ENCODE data around the gene CST2.
A peak's percentile ranks its signal among the peaks of the same experiment; 100 is the strongest.
"Not testable (repeated sequence)": the region's sequence is repeated elsewhere in the genome, so short reads cannot be mapped to it uniquely, and the experiment has no call there.

The CST2 gene

GRCh38 chr20:23799216-23799847 is 27.2 kb downstream of the CST2 start:
- H3K9ac ChIP-seq (ENCODE audit: low read length); H3K4me1 ChIP-seq (ENCODE audit: control insufficient read depth, insufficient read depth, low read length); H3K4me3 ChIP-seq (ENCODE audit: low read length); H3K9me3 ChIP-seq (ENCODE audit: control insufficient read depth, low read length); H3K36me3 ChIP-seq (ENCODE audit: control insufficient read depth, insufficient read depth, low read length, severe bottlenecking): not testable (repeated sequence)
- H3K27me3 ChIP-seq (replicated peaks; ENCODE audit: control insufficient read depth, insufficient read depth, low read length): peaks cover 29% of the 10 kb centered on the region
- peak; percentile 41 for DNase-seq (ENCODE audit: low read depth)

GRCh38 chr20:23795526-23795925 is 31.0 kb downstream of the CST2 start:
- Histone ChIP-seq H3K9me3 (ENCODE audit: control insufficient read depth, low read length) (no peaks in the 10 kb centered on the region), H3K4me3 (ENCODE audit: low read length) (no peak overlapping the region), H3K4me1 (ENCODE audit: control insufficient read depth, insufficient read depth, low read length) (no peaks in the 10 kb centered on the region), H3K36me3 (ENCODE audit: control insufficient read depth, insufficient read depth, low read length, severe bottlenecking) (no peaks in the 10 kb centered on the region), H3K27me3 (replicated peaks; ENCODE audit: control insufficient read depth, insufficient read depth, low read length) (peaks cover 35% of the 10 kb centered on the region), H3K9ac (ENCODE audit: low read length) (no peak overlapping the region)
- no peak for DNase-seq (ENCODE audit: low read depth)

GRCh38 chr20:23794841-23795240 is 31.7 kb downstream of the CST2 start:
- H3K4me3 ChIP-seq (ENCODE audit: low read length): no peak overlapping the region
- H3K9ac ChIP-seq (ENCODE audit: low read length): no peak overlapping the region
- H3K27me3 ChIP-seq (replicated peaks; ENCODE audit: control insufficient read depth, insufficient read depth, low read length): peaks cover 35% of the 10 kb centered on the region
- no peaks in the 10 kb centered on the region for H3K4me1 ChIP-seq (ENCODE audit: control insufficient read depth, insufficient read depth, low read length)
- H3K9me3 ChIP-seq (ENCODE audit: control insufficient read depth, low read length): no peaks in the 10 kb centered on the region
- DNase-seq (ENCODE audit: low read depth): no peak
- no peaks in the 10 kb centered on the region for H3K36me3 ChIP-seq (ENCODE audit: control insufficient read depth, insufficient read depth, low read length, severe bottlenecking)

GRCh38 chr20:23794065-23794464 is 32.5 kb downstream of the CST2 start:
- DNase-seq (ENCODE audit: low read depth): no peak

GRCh38 chr20:23783447-23783846 is 43.1 kb downstream of the CST2 start:
- Histone ChIP-seq H3K4me1 (ENCODE audit: control insufficient read depth, insufficient read depth, low read length) (peaks cover 6% of the 10 kb centered on the region), H3K9me3 (ENCODE audit: control insufficient read depth, low read length) (peaks cover 10% of the 10 kb centered on the region), H3K36me3 (ENCODE audit: control insufficient read depth, insufficient read depth, low read length, severe bottlenecking) (no peaks in the 10 kb centered on the region), H3K4me3 (ENCODE audit: low read length) (no peak overlapping the region), H3K9ac (ENCODE audit: low read length) (no peak overlapping the region), H3K27me3 (replicated peaks; ENCODE audit: control insufficient read depth, insufficient read depth, low read length) (peaks cover 46% of the 10 kb centered on the region)
- DNase-seq (ENCODE audit: low read depth): no peak

More at GRCh38 chr20:23794065-23794464, 32.5 kb downstream of the CST2 start:
- no peak overlapping the region for H3K9ac ChIP-seq (ENCODE audit: low read length)
- no peaks in the 10 kb centered on the region for H3K4me1 ChIP-seq (ENCODE audit: control insufficient read depth, insufficient read depth, low read length)
- H3K27me3 ChIP-seq (replicated peaks; ENCODE audit: control insufficient read depth, insufficient read depth, low read length): peaks cover 35% of the 10 kb centered on the region
- H3K4me3 ChIP-seq (ENCODE audit: low read length): no peak overlapping the region
- no peaks in the 10 kb centered on the region for H3K9me3 ChIP-seq (ENCODE audit: control insufficient read depth, low read length)
- H3K36me3 ChIP-seq (ENCODE audit: control insufficient read depth, insufficient read depth, low read length, severe bottlenecking): no peaks in the 10 kb centered on the region

- peak; percentile 42 for DNase-seq (ENCODE audit: low read depth)
- peaks cover 7% of the 10 kb centered on the region for H3K9me3 ChIP-seq (ENCODE audit: control insufficient read depth, low read length)
- no peak overlapping the region for H3K9ac ChIP-seq (ENCODE audit: low read length)
- H3K36me3 ChIP-seq (ENCODE audit: control insufficient read depth, insufficient read depth, low read length, severe bottlenecking): no peaks in the 10 kb centered on the region
- H3K4me3 ChIP-seq (ENCODE audit: low read length): no peak overlapping the region
- peaks cover 46% of the 10 kb centered on the region for H3K27me3 ChIP-seq (replicated peaks; ENCODE audit: control insufficient read depth, insufficient read depth, low read length)
- peaks cover 10% of the 10 kb centered on the region for H3K4me1 ChIP-seq (ENCODE audit: control insufficient read depth, insufficient read depth, low read length)
Measured at GRCh38 chr20:23782366-23782983, 44.1 kb downstream of the CST2 start.

- DNase-seq (ENCODE audit: low read depth): peak; percentile 60
- H3K9ac ChIP-seq (ENCODE audit: low read length); H3K9me3 ChIP-seq (ENCODE audit: control insufficient read depth, low read length); H3K36me3 ChIP-seq (ENCODE audit: control insufficient read depth, insufficient read depth, low read length, severe bottlenecking): not testable (repeated sequence)
- peak overlapping the region; percentile 6 for H3K4me3 ChIP-seq (ENCODE audit: low read length)
- peaks cover 18% of the 10 kb centered on the region for H3K4me1 ChIP-seq (ENCODE audit: control insufficient read depth, insufficient read depth, low read length)
- H3K27me3 ChIP-seq (replicated peaks; ENCODE audit: control insufficient read depth, insufficient read depth, low read length): peaks cover 47% of the 10 kb centered on the region
Measured at GRCh38 chr20:23778676-23779075, 47.9 kb downstream of the CST2 start.

GRCh38 chr20:23777380-23777779 is 49.1 kb downstream of the CST2 start:
- not testable (repeated sequence) for DNase-seq (ENCODE audit: low read depth); H3K9me3 ChIP-seq (ENCODE audit: control insufficient read depth, low read length); H3K4me3 ChIP-seq (ENCODE audit: low read length); H3K9ac ChIP-seq (ENCODE audit: low read length); H3K36me3 ChIP-seq (ENCODE audit: control insufficient read depth, insufficient read depth, low read length, severe bottlenecking)
- peaks cover 18% of the 10 kb centered on the region for H3K4me1 ChIP-seq (ENCODE audit: control insufficient read depth, insufficient read depth, low read length)
- H3K27me3 ChIP-seq (replicated peaks; ENCODE audit: control insufficient read depth, insufficient read depth, low read length): peaks cover 48% of the 10 kb centered on the region

GRCh38 chr20:23776067-23776771 is 50.3 kb downstream of the CST2 start:
- DNase-seq (ENCODE audit: low read depth): peak; percentile 5
- Histone ChIP-seq H3K4me3 (ENCODE audit: low read length) (no peak overlapping the region), H3K4me1 (ENCODE audit: control insufficient read depth, insufficient read depth, low read length) (peaks cover 18% of the 10 kb centered on the region)

GRCh38 chr20:23774081-23774480 is 52.4 kb downstream of the CST2 start:
- Histone ChIP-seq H3K4me3 (ENCODE audit: low read length) (no peak overlapping the region), H3K27me3 (replicated peaks; ENCODE audit: control insufficient read depth, insufficient read depth, low read length) (peaks cover 50% of the 10 kb centered on the region)
- DNase-seq (ENCODE audit: low read depth): no peak

More at GRCh38 chr20:23776067-23776771, 50.3 kb downstream of the CST2 start:
- H3K36me3 ChIP-seq (ENCODE audit: control insufficient read depth, insufficient read depth, low read length, severe bottlenecking): no peaks in the 10 kb centered on the region
- H3K27me3 ChIP-seq (replicated peaks; ENCODE audit: control insufficient read depth, insufficient read depth, low read length): peaks cover 48% of the 10 kb centered on the region
- H3K9me3 ChIP-seq (ENCODE audit: control insufficient read depth, low read length): peaks cover 7% of the 10 kb centered on the region
- no peak overlapping the region for H3K9ac ChIP-seq (ENCODE audit: low read length)

More at GRCh38 chr20:23774081-23774480, 52.4 kb downstream of the CST2 start:
- peaks cover 16% of the 10 kb centered on the region for H3K4me1 ChIP-seq (ENCODE audit: control insufficient read depth, insufficient read depth, low read length)
- no peaks in the 10 kb centered on the region for H3K9me3 ChIP-seq (ENCODE audit: control insufficient read depth, low read length)
- H3K9ac ChIP-seq (ENCODE audit: low read length): no peak overlapping the region
- H3K36me3 ChIP-seq (ENCODE audit: control insufficient read depth, insufficient read depth, low read length, severe bottlenecking): no peaks in the 10 kb centered on the region

Measured in adipocyte (in vitro differentiated cells).